DMS79 (cell line): ENCODE results near the gene BCL6.

Experiments used
- DNase-seq: peaks from one replicate; lab custom pipeline; 2025; lab: John Stamatoyannopoulos, UW

BCL6 gene

DNA sequence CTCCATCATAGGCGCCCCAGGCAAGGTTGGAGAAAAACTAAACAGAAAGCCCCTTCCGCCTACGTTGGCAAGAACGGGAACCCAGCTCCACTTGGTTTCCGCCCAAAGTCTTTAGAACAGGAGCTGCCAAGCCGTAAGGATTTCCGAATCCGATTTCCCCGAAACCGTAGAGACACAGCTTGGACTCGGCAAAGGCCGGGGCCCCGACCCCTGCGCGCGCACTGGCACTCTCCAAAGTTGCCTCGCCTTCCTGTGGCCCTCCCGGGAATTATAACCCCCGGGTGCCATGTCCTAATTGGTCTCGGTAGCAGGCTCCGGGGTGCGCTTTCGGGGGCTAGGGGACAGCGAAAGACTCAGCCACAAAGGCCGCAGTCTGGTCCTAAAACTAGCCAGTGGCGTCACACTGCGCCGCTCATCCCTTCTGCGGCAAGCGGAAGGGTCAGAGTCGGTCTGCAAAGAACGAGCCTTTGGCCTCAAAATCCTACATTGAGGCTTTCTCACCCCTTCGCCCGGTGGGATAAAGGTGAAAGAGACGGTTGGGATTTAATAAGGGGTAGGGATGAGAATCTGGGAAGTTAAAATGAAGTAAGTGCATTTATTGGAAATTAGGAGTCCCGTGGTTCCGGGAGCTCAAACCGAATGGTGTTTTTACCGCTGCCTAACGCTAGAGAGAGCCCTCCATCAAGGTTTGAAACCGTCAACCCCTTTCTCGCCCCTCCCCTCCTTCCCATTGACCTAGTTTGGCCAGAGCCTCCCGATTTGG, 6.8 kb downstream of the BCL6 start:
- DNase-seq, result peak; percentile 85

DNA sequence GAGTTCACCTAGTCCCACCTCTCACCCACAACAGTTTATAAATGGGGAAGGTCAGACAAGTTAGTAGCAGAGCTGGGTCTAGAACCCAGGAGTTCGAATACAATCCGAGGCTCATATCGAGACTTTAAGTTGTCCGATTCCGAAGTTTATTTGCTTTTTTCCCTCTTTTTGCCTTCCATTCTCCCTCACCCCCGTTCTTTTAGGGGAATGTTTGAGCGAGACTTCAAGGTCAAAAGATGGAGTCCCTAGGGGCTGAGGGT, 7.3 kb downstream of the BCL6 start:
- DNase-seq, result no peak

DNA sequence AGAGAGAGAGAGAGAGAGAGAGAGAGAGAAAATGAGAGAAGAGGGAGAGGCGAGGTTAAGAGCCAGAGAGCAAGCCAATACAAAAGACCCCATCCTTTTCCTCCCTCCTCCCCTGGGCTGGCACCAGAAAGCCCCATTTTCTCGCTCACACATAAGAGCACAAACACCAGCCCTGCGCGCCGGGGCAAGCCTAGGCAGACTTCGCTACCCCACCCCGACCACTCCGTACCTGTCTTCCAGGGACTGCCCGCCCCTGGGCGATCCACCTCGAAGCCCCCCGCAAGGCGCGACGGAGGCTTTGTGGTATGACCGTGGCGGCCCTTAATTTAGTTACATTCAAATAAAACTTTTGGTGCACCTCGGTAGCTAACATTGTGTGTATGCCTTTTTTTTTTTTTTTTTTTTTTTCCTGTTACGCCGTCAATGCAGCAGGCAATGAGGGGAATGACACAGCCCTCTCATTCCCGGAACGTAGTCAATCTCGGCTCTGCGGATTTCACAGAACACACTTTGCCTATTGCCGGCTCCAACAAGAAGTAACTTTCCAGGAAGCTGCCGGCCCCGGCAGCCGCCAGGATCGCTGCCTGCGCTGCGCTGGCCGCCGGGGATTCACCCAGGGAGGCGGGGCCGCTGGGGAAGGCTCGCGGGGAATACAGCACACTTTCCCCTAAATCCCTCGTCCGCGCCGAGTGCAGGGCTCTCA, 7.7 kb downstream of the BCL6 start:
- no peak for DNase-seq

DNA sequence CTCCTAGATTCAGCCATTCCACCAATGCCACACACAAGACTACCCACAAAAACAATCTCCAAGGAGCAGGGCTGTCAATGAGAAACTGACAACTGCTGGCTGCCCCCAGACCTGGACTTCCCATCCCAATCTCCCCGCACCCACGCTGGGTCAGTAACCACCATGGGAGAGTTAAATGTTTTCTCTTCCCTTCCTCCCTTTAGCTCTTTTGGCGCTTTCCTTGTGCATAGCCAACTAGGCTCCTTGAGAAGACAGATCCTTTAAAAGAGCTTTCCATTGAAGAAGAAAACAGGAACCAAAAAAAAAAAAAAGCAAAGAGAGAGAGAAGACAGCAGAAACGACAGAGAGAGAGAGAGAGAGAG, 8.3 kb downstream of the BCL6 start:
- DNase-seq, result no peak

GRCh38 chr3:187736418-187736871, 8.8 kb downstream of the BCL6 start:
- no peak for DNase-seq

DNA sequence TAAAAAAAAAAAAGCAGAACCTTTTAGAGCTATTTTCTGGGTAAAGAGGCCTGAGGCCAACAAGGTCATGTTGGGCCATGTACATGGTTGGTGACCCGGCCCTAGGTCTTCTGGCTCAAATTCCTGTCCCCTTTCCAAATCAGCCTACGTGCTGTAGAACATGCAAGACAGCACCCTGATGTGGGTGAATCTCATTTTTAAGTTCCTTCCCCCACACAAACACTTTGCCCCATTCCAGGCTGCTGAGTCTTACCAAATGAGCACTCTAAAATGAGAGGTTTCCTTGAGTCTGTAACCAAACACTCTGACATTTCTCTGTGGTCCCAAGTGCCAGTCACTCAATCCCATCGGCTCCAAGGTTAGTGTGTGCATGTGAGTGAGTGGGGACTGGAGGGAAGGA, 9.4 kb downstream of the BCL6 start:
- DNase-seq, result no peak

GRCh38 chr3:187735383-187735782, 9.9 kb downstream of the BCL6 start:
- DNase-seq, result no peak

- no peak for DNase-seq
Measured at GRCh38 chr3:187734841-187735240, 10.4 kb downstream of the BCL6 start.

DNA sequence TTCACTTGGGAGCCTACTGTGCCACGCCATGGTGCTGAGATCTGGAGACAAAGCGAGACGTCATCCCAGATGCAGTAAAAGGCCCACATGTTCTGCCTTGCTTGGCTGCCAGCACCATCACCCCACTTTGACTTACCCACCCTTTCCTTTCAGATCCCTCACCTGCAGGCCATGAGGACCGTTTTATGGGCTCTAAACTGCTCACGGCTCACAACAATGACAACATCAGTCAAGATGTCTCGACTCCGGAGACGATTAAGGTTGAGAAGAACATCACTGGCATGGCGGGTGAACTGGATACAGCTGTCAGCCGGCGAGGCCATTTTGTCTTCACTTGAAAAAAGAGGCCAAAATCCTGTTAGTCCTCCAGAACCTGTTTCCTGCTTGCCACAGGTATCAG, 11.9 kb downstream of the BCL6 start:
- no peak for DNase-seq

- no peak for DNase-seq
Measured at GRCh38 chr3:187729598-187729997, 15.7 kb downstream of the BCL6 start.

DNA sequence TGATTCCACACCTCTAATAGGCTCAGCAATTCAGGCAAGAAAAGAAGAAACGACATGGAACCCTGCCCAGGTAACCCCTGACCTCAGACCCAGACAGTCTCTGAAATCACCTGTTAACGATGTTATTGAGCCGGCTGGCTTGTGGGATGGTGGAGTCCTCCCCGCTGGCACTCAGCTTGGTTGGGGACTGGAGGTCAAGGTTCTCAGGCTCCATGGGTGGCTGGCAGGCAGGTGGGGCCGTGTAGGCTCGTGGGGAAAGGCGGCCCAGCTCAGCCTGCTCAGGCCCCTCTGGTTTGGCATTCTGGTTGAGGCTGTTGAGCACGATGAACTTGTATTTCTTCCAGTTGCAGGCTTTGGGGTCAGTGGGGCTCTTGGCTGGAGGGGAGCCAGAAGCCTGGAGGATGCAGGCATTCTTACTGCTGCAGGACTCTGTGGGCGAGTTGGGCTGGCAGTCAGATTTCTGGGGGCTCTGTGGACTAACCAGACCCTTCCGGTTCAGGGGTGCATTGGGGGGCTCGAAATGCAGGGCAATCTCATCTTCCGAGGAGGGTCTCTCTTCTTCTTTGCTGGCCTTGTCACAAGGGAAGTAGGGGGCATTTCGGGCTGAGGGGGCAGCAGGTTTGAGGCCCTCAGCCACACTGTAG, 16.2 kb downstream of the BCL6 start:
- DNase-seq, result no peak

DNA sequence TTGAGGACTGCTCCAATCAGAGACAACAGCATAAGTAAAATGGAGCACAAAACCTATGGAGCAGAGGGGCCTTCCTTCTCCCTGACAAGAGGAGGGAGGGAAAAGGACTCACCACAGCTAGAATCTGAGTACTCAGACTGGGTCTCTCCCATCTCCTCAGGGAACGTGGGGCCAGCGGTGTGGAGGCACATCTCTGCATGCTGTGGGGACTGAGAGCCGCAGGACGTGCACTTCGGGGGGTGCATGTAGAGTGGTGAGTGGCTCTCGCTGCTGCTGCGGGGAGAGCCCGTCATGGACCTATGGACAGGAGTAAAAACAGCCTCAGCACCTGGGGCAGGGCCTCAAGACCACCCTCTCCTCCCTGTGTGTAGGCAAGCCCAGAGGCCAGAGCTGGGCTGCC, 17.0 kb downstream of the BCL6 start:
- no peak for DNase-seq

- no peak for DNase-seq
Measured at GRCh38 chr3:187726564-187726963, 18.7 kb downstream of the BCL6 start.

- no peak for DNase-seq
Measured at GRCh38 chr3:187725653-187726370, 19.5 kb downstream of the BCL6 start.

- DNase-seq, result no peak
Measured at GRCh38 chr3:187725224-187725623, 20.0 kb downstream of the BCL6 start.

GRCh38 chr3:187722206-187722612, 23.1 kb downstream of the BCL6 start:
- no peak for DNase-seq

GRCh38 chr3:187721055-187721454, 24.2 kb downstream of the BCL6 start:
- no peak for DNase-seq

DNA sequence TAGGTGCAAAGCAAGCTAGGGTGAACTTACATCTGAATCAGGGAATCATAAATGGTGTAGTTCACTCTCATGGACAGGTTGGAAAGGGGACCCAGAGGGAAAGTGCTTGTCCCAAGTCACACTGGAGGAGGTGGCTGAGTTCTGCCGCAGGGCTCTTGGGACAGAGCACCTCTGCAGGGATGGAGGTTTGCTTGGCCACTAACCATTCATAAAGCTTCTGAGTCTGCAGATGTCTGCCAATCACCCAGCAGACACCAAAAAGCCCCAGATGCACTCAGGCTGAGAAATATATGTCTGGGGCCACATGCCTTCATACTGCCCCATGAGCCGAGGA, 25.0 kb downstream of the BCL6 start:
- DNase-seq, result no peak

GRCh38 chr3:187719628-187720336, 25.5 kb downstream of the BCL6 start:
- no peak for DNase-seq

GRCh38 chr3:187718802-187719201, 26.5 kb downstream of the BCL6 start:
- DNase-seq, result no peak

- no peak for DNase-seq
Measured at GRCh38 chr3:187717572-187717971, 27.7 kb downstream of the BCL6 start.

- DNase-seq, result peak; percentile 50
Measured at GRCh38 chr3:187714404-187714979, 30.8 kb downstream of the BCL6 start.
